Smooth muscle cell (in vitro differentiated cells): ENCODE data around the gene DYNLT1. TPM values are rescaled to one million over a fixed set of nuclear protein-coding genes. Genes with fewer than 3 reads are reported as not detected.
"Not testable (repeated sequence)": the region's sequence is repeated elsewhere in the genome, so short reads cannot be mapped to it uniquely, and the experiment has no call there.

ENCODE experiments used
- DNase-seq: peaks from one replicate; lab custom pipeline; 2025; ENCODE audit not compliant: unreplicated experiment; lab: John Stamatoyannopoulos, UW
- H2AFZ ChIP-seq: fragments of 200-600 bp; sonication (generic); 2 replicates; pipeline ENCODE4 v1.6.0; 2016; ENCODE audit warnings: antibody characterized with exemption, low read depth, mild to moderate bottlenecking
- H3F3A ChIP-seq: fragments of 200-600 bp; sonication (generic); 2 replicates; pipeline ENCODE4 v1.6.0; 2017; ENCODE audit warnings: antibody characterized with exemption, low read depth
- H3K27ac ChIP-seq: fragments of 200-600 bp; sonication (generic); 2 replicates; pipeline ENCODE4 v1.5.1; 2016; ENCODE audit warnings: low read depth, mild to moderate bottlenecking
- H3K27me3 ChIP-seq: fragments of 200-600 bp; sonication (generic); 2 replicates; pipeline ENCODE4 v1.6.1; 2016; ENCODE audit warnings: low read depth, mild to moderate bottlenecking
- H3K36me3 ChIP-seq: fragments of 200-600 bp; sonication (generic); 2 replicates; pipeline ENCODE4 v1.5.1; 2016; ENCODE audit warnings: low read depth
- H3K4me1 ChIP-seq: fragments of 200-600 bp; sonication (generic); 2 replicates; pipeline ENCODE4 v1.5.1; 2016; ENCODE audit warnings: low read depth
- H3K4me2 ChIP-seq: fragments of 200-600 bp; sonication (generic); 2 replicates; pipeline ENCODE4 v1.6.0; 2016; ENCODE audit warnings: mild to moderate bottlenecking
- H3K4me3 ChIP-seq: fragments of 200-600 bp; sonication (generic); 2 replicates; pipeline ENCODE4 v1.5.1; 2016; ENCODE audit warnings: mild to moderate bottlenecking
- H3K79me2 ChIP-seq: fragments of 200-600 bp; sonication (generic); 2 replicates; pipeline ENCODE4 v1.6.0; 2016; ENCODE audit warnings: low read depth, mild to moderate bottlenecking
- H3K9ac ChIP-seq: fragments of 200-600 bp; sonication (generic); 2 replicates; pipeline ENCODE4 v1.6.0; 2016; ENCODE audit warnings: low read depth
- H3K9me3 ChIP-seq: fragments of 200-600 bp; sonication (generic); replicated peaks from 2 replicates; pipeline ENCODE4 v1.5.1; 2016; ENCODE audit warnings: low read depth
- H4K20me1 ChIP-seq: fragments of 200-600 bp; sonication (generic); 2 replicates; pipeline ENCODE4 v1.6.0; 2016; ENCODE audit warnings: low read depth
- WGBS: methylation state at CpG from one replicate; pipeline ENCODE4 v1.1.7; 2016; ENCODE audit warnings: low lambda C conversion rate; 5-methylcytosine and 5-hydroxymethylcytosine counted together
- polyA plus RNA-seq: library from polyadenylated mRNA; unstranded; fragments of >200 nt; fragmentation: Nextera tagmentation; extraction: Ambion mirVana; gene quantifications from 2 replicates; pipeline ENCODE4 v1.2.1, GENCODE V29; 2016
- total RNA-seq: library from RNA; depleted of rRNA; stranded (reverse); fragments of >200 nt; gene quantifications from 2 replicates; pipeline ENCODE4 v1.2.3, GENCODE V29; 2014
- TF ChIP-seq, protein P1 (sequence below): fragments of 200-600 bp; sonication (generic); IDR thresholded peaks from 2 replicates; pipeline ENCODE4 v1.5.1; 2017; ENCODE audit warnings: borderline replicate concordance, mild to moderate bottlenecking, antibody characterized with exemption; ENCODE audit not compliant: insufficient read depth, poor library complexity, severe bottlenecking

Gene DYNLT1
- total and polyA plus RNA-seq, 2 experiments from 2014 or later: 127 to 225 TPM

DNA sequence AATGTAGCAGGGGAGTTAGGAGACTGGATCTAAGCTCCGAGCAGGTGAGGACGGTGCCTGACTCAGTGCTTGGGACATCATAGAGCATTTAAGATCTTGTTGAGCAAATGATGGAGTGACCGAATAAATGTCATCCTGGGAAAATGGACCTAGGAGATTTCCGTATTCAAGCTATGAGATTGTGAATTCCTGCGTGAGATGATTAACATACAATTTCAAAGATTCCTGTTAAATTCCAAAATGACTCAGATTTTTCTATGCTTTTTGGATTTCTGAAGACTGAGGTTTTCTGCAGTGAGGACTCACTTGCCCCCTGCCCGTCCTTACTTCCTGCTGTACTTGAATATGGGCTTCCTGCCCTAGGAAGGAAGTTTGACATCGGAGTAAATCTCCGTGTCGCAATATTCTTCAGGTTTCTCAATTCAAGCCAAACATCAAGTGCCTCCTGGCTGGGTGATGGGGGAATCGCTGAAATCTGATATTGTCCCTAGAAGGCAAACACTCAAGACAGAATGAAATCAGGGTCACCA lies 10.5 kb upstream of the DYNLT1 start:
- Histone ChIP-seq H3K79me2 (no peaks in the 10 kb centered on the region), H4K20me1 (no peaks in the 10 kb centered on the region), H3K9me3 (no peaks in the 10 kb centered on the region), H2AFZ (no peak overlapping the region), H3K27me3 (no peaks in the 10 kb centered on the region), H3K9ac (peak overlapping the region; percentile 92), H3K36me3 (no peaks in the 10 kb centered on the region), H3F3A (peaks cover 25% of the 10 kb centered on the region), H3K4me3 (no peak overlapping the region), H3K4me1 (peaks cover 14% of the 10 kb centered on the region), H3K27ac (peak overlapping the region; percentile 97), H3K4me2 (peak overlapping the region; percentile 62)
- TF ChIP-seq, protein P1, sequence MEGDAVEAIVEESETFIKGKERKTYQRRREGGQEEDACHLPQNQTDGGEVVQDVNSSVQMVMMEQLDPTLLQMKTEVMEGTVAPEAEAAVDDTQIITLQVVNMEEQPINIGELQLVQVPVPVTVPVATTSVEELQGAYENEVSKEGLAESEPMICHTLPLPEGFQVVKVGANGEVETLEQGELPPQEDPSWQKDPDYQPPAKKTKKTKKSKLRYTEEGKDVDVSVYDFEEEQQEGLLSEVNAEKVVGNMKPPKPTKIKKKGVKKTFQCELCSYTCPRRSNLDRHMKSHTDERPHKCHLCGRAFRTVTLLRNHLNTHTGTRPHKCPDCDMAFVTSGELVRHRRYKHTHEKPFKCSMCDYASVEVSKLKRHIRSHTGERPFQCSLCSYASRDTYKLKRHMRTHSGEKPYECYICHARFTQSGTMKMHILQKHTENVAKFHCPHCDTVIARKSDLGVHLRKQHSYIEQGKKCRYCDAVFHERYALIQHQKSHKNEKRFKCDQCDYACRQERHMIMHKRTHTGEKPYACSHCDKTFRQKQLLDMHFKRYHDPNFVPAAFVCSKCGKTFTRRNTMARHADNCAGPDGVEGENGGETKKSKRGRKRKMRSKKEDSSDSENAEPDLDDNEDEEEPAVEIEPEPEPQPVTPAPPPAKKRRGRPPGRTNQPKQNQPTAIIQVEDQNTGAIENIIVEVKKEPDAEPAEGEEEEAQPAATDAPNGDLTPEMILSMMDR: no peak
- 89% methylated on average over 10 of the region's 10 CpGs for WGBS
- DNase-seq: no peak

DNA sequence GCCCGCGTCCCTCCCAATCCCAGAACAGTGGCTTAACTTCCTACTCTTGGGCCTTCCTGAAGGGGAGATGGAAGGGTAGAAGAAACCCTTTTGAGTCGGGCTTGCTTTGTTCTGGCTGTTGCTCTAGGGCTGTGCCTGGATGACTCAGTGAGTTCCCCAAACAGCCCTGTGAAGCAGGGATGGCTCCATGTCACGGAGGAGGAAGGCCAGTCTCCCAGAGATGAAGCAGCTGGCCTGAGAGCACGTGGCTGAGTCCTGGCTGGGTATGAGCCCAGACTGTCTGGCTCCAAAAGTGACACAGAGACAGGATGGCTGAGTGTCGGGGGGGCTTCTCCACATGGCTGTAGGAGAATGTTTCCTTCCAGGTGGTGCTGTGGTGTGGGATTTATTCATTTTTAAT lies 10.0 kb upstream of the DYNLT1 start:
- Histone ChIP-seq H3K27me3 (no peaks in the 10 kb centered on the region), H3K9ac (peak overlapping the region; percentile 92), H3K4me1 (peaks cover 14% of the 10 kb centered on the region), H3K36me3 (no peaks in the 10 kb centered on the region), H3K4me2 (peak overlapping the region; percentile 78), H3K9me3 (no peaks in the 10 kb centered on the region), H3F3A (peaks cover 25% of the 10 kb centered on the region), H4K20me1 (no peaks in the 10 kb centered on the region), H2AFZ (peak overlapping the region; percentile 60), H3K27ac (peak overlapping the region; percentile 97), H3K79me2 (no peaks in the 10 kb centered on the region), H3K4me3 (no peak overlapping the region)
- WGBS: 24% methylated on average over 6 of the region's 6 CpGs
- TF ChIP-seq, protein P1: no peak
- peak; percentile 22 for DNase-seq

DNA sequence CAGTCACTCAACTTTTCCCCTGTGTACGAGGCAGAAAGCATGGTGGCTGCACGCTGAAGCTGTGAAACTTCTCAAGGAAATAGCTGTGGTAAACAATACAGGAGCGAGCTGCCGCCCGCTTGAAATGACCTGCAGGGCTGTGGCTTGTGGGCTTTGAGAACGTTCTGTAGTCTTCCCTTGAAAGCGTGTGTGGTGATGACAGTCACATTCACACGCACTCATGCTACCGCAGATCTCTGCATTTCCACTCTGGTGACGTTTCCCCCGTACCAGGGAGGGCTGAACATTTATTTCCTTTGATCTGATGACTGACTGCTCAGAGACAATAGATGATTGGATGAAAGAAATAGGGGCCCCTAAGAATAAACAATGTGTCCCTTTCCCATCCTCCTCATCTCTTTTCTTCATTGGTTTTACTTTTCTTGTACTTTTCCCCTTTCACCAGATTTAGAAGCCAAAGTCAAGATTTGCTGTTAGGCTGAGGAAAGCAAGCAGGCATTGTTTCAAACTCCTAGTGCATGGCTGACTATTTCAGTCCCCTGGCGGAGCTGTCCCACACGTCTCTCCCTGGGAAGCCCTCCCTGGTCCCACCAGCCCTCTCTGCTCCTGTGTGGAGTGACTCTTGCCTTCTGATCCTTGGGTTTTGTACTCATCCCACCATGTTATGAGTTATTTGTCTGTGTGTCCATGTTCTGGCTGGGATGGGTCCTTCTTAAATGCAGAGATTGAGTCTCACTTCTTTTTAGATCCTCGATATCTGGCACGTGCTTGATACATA lies 9.2 kb upstream of the DYNLT1 start:
- Histone ChIP-seq H3K79me2 (no peaks in the 10 kb centered on the region), H3K9me3 (no peaks in the 10 kb centered on the region), H3K9ac (peak overlapping the region; percentile 92), H2AFZ (peak overlapping the region; percentile 60), H3K27ac (peak overlapping the region; percentile 97), H3K27me3 (no peaks in the 10 kb centered on the region), H3K36me3 (no peaks in the 10 kb centered on the region), H3F3A (peaks cover 25% of the 10 kb centered on the region), H3K4me1 (peaks cover 19% of the 10 kb centered on the region), H4K20me1 (no peaks in the 10 kb centered on the region), H3K4me2 (peak overlapping the region; percentile 78), H3K4me3 (no peak overlapping the region)
- WGBS: 48% methylated on average over 15 of the region's 15 CpGs
- no peak for DNase-seq
- TF ChIP-seq, protein P1: no peak

DNA sequence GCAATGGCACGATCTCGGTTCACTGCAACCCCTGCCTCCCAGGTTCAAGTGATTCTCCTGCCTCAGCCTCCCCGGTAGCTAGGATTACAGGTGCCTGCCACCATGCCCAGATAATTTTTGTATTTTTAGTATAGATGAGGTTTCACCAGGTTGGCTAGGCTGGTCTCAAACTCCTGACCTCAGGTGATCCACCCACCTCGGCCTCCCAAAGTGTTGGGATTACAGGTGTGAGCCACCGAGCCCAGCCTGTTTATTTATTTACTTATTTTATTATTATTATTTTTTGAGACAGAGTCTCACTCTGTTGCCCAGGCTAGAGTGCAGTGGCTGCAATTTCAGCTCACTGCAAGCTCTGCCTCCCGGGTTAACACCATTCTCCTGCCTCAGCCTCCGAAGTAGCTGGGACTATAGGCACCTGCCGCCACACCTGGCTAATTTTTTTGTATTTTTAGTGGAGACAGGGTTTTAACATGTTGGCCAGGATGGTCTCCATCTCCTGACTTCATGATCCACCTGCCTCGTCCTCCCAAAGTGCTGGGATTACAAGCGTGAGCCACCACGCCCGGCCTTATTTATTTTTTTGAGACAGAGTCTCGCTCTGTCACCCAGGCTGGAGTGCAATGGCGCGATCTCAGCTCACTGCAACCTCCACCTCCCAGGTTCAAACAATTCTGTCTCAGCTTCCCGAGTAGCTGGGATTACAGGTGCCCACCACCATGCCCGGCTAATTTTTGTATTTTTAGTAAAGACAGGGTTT lies 7.6 kb upstream of the DYNLT1 start:
- not testable (repeated sequence) for H3K27me3 ChIP-seq, H3K4me3 ChIP-seq, H4K20me1 ChIP-seq, H3K27ac ChIP-seq, H2AFZ ChIP-seq, H3K9me3 ChIP-seq, H3K4me2 ChIP-seq, H3K9ac ChIP-seq, H3K36me3 ChIP-seq, H3K79me2 ChIP-seq, DNase-seq
- peaks cover 25% of the 10 kb centered on the region for H3F3A ChIP-seq
- WGBS: 90% methylated on average over 17 of the region's 17 CpGs
- peaks cover 19% of the 10 kb centered on the region for H3K4me1 ChIP-seq
